WTC11 (cell line): ENCODE data around the gene STAG2. TPM values are rescaled to one million over a fixed set of nuclear protein-coding genes. Genes with fewer than 3 reads are reported as not detected.

Experiments
- ATAC-seq: fragments of 200-7000 bp; cut with Tn5 transposase; 2 replicates; pipeline ENCODE4 v1.10.0; 2021; ENCODE audit warnings: mild to moderate bottlenecking, moderate library complexity
- CTCF ChIA-PET: fragments of 300-600 bp; sonication (Branson Sonifier 250); formaldehyde crosslinking; loops from one replicate; lab custom pipeline; 2021; ENCODE audit warnings: antibody characterized with exemption; lab: Charles Lee
- POLR2A ChIA-PET: fragments of 350-600 bp; sonication (Branson Sonifier 250); formaldehyde crosslinking; loops from one replicate; lab custom pipeline; 2021; ENCODE audit warnings: antibody characterized with exemption; lab: Charles Lee
- DNase-seq: peaks from one replicate; pipeline ENCODE4 v3.0.0; 2021; ENCODE audit warnings: low spot score
- H3K27ac Mint-ChIP-seq: 2 replicates; pipeline ENCODE4 v1.8.0; 2021; ENCODE audit warnings: mixed read lengths
- H3K27me3 Mint-ChIP-seq: 2 replicates; pipeline ENCODE4 v1.8.0; 2021; ENCODE audit warnings: low read depth, mild to moderate bottlenecking, moderate library complexity, mixed read lengths
- H3K36me3 Mint-ChIP-seq: 2 replicates; pipeline ENCODE4 v1.8.0; 2021; ENCODE audit warnings: mixed read lengths
- H3K4me1 Mint-ChIP-seq: 2 replicates; pipeline ENCODE4 v1.8.0; 2022; ENCODE audit warnings: mixed read lengths
- H3K4me3 Mint-ChIP-seq: 2 replicates; pipeline ENCODE4 v1.8.0; 2021; ENCODE audit warnings: mild to moderate bottlenecking, moderate library complexity, mixed read lengths
- H3K9me3 Mint-ChIP-seq: 2 replicates; pipeline ENCODE4 v1.8.0; 2021; ENCODE audit warnings: mixed read lengths
- ARID4B ChIP-seq: sonication (generic); formaldehyde crosslinking; IDR thresholded peaks from 2 replicates; pipeline ENCODE4 v1.8.0; 2023; ENCODE audit warnings: missing genetic modification reagents, mild to moderate bottlenecking, borderline replicate concordance
- CBFB ChIP-seq: sonication (generic); formaldehyde crosslinking; IDR thresholded peaks from 2 replicates; pipeline ENCODE4 v1.8.1; 2022; ENCODE audit warnings: mild to moderate bottlenecking, low read depth, missing genetic modification reagents
- ELF4 ChIP-seq: sonication (generic); formaldehyde crosslinking; IDR thresholded peaks from 2 replicates; pipeline ENCODE4 v1.8.1; 2022; ENCODE audit warnings: low read depth, mild to moderate bottlenecking, moderate library complexity, missing genetic modification reagents
- ESRRA ChIP-seq: sonication (generic); formaldehyde crosslinking; IDR thresholded peaks from 2 replicates; pipeline ENCODE4 v1.8.1; 2022; ENCODE audit warnings: mild to moderate bottlenecking, missing genetic modification reagents, borderline replicate concordance
- GABPB1 ChIP-seq: sonication (generic); formaldehyde crosslinking; IDR thresholded peaks from 2 replicates; pipeline ENCODE4 v1.8.1; 2023; ENCODE audit warnings: mild to moderate bottlenecking, missing genetic modification reagents
- MLX ChIP-seq: sonication (generic); formaldehyde crosslinking; IDR thresholded peaks from 2 replicates; pipeline ENCODE4 v1.8.1; 2023; ENCODE audit warnings: mild to moderate bottlenecking, missing genetic modification reagents, moderate library complexity
- OVOL2 ChIP-seq: fragments of 250-450 bp; sonication (Bioruptor Pico); IDR thresholded peaks from 2 replicates; pipeline ENCODE4 v1.9.0; 2021; ENCODE audit warnings: mild to moderate bottlenecking, borderline replicate concordance
- RORB ChIP-seq: fragments of 250-450 bp; sonication (Bioruptor Pico); IDR thresholded peaks from 2 replicates; pipeline ENCODE4 v1.9.0; 2021; ENCODE audit warnings: mild to moderate bottlenecking
- TCF7 ChIP-seq: sonication (generic); formaldehyde crosslinking; IDR thresholded peaks from 2 replicates; pipeline ENCODE4 v1.8.0; 2022; ENCODE audit warnings: mild to moderate bottlenecking, low read depth, missing genetic modification reagents, moderate library complexity
- TEAD1 ChIP-seq: sonication (generic); formaldehyde crosslinking; IDR thresholded peaks from 2 replicates; pipeline ENCODE4 v1.8.0; 2022; ENCODE audit warnings: mild to moderate bottlenecking, missing genetic modification reagents
- TEAD4 ChIP-seq: sonication (generic); formaldehyde crosslinking; IDR thresholded peaks from 2 replicates; pipeline ENCODE4 v1.8.0; 2022; ENCODE audit warnings: mild to moderate bottlenecking, missing genetic modification reagents
- ZMAT4 ChIP-seq: fragments of 250-450 bp; sonication (Bioruptor Pico); IDR thresholded peaks from 2 replicates; pipeline ENCODE4 v1.9.0; 2021; ENCODE audit warnings: mild to moderate bottlenecking
- ZNF121 ChIP-seq: sonication (generic); formaldehyde crosslinking; IDR thresholded peaks from 2 replicates; pipeline ENCODE4 v1.8.0; 2023; ENCODE audit warnings: missing genetic modification reagents
- ZNF138 ChIP-seq: sonication (generic); formaldehyde crosslinking; conservative IDR thresholded peaks from 2 replicates; pipeline ENCODE4 v1.8.1; 2022; ENCODE audit warnings: mild to moderate bottlenecking, moderate library complexity, missing genetic modification reagents
- ZNF263 ChIP-seq: sonication (generic); formaldehyde crosslinking; IDR thresholded peaks from 2 replicates; pipeline ENCODE4 v1.8.1; 2022; ENCODE audit warnings: low read depth, mild to moderate bottlenecking, moderate library complexity, missing genetic modification reagents
- ZNF532 ChIP-seq: fragments of 250-450 bp; sonication (Bioruptor Pico); IDR thresholded peaks from 2 replicates; pipeline ENCODE4 v1.9.0; 2021; ENCODE audit warnings: mild to moderate bottlenecking, borderline replicate concordance
- ZNF671 ChIP-seq: fragments of 250-450 bp; sonication (Bioruptor Pico); IDR thresholded peaks from 2 replicates; pipeline ENCODE4 v1.8.0; 2021; ENCODE audit warnings: mild to moderate bottlenecking
- total RNA-seq: library from RNA; stranded (reverse); gene quantifications from 3 replicates; pipeline ENCODE4 v1.2.3, GENCODE V29; 2021
- TF ChIP-seq, protein P1 (sequence below): sonication (generic); formaldehyde crosslinking; IDR thresholded peaks from 2 replicates; pipeline ENCODE4 v1.8.0; 2022; ENCODE audit warnings: mild to moderate bottlenecking, missing genetic modification reagents
- TF ChIP-seq, protein P2 (sequence below): sonication (generic); formaldehyde crosslinking; IDR thresholded peaks from 2 replicates; pipeline ENCODE4 v1.8.1; 2022; ENCODE audit warnings: low read depth, missing genetic modification reagents, borderline replicate concordance
- TF ChIP-seq, protein P3 (sequence below): sonication (generic); formaldehyde crosslinking; IDR thresholded peaks from 2 replicates; pipeline ENCODE4 v1.8.0; 2022; ENCODE audit warnings: mild to moderate bottlenecking, missing genetic modification reagents
- TF ChIP-seq, protein P4 (sequence below): sonication (generic); formaldehyde crosslinking; IDR thresholded peaks from 2 replicates; pipeline ENCODE4 v1.8.0; 2023; ENCODE audit warnings: missing genetic modification reagents
- TF ChIP-seq, protein P5 (sequence below): sonication (generic); formaldehyde crosslinking; IDR thresholded peaks from 2 replicates; pipeline ENCODE4 v1.8.1; 2022; ENCODE audit warnings: low read depth, mild to moderate bottlenecking, moderate library complexity, missing genetic modification reagents, borderline replicate concordance

STAG2 gene
- total RNA-seq, 1 experiment from 2014 or later, result 70.5 TPM

- TF ChIP-seq ZMAT4 (no peak), OVOL2 (CRISPR knock-in tag) (no peak), TCF7 (CRISPR knock-in tag) (no peak), ZNF263 (CRISPR knock-in tag) (no peak), ZNF532 (no peak)
- TF ChIP-seq, protein P1, sequence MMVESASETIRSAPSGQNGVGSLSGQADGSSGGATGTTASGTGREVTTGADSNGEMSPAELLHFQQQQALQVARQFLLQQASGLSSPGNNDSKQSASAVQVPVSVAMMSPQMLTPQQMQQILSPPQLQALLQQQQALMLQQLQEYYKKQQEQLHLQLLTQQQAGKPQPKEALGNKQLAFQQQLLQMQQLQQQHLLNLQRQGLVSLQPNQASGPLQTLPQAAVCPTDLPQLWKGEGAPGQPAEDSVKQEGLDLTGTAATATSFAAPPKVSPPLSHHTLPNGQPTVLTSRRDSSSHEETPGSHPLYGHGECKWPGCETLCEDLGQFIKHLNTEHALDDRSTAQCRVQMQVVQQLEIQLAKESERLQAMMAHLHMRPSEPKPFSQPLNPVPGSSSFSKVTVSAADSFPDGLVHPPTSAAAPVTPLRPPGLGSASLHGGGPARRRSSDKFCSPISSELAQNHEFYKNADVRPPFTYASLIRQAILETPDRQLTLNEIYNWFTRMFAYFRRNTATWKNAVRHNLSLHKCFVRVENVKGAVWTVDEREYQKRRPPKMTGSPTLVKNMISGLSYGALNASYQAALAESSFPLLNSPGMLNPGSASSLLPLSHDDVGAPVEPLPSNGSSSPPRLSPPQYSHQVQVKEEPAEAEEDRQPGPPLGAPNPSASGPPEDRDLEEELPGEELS, result no peak
- TF ChIP-seq, protein P2, sequence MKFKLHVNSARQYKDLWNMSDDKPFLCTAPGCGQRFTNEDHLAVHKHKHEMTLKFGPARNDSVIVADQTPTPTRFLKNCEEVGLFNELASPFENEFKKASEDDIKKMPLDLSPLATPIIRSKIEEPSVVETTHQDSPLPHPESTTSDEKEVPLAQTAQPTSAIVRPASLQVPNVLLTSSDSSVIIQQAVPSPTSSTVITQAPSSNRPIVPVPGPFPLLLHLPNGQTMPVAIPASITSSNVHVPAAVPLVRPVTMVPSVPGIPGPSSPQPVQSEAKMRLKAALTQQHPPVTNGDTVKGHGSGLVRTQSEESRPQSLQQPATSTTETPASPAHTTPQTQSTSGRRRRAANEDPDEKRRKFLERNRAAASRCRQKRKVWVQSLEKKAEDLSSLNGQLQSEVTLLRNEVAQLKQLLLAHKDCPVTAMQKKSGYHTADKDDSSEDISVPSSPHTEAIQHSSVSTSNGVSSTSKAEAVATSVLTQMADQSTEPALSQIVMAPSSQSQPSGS (CRISPR knock-in tag), result no peak
Observed at GRCh38 chrX:123973921-123974320, 12.4 kb downstream of the STAG2 start (continued).

DNA sequence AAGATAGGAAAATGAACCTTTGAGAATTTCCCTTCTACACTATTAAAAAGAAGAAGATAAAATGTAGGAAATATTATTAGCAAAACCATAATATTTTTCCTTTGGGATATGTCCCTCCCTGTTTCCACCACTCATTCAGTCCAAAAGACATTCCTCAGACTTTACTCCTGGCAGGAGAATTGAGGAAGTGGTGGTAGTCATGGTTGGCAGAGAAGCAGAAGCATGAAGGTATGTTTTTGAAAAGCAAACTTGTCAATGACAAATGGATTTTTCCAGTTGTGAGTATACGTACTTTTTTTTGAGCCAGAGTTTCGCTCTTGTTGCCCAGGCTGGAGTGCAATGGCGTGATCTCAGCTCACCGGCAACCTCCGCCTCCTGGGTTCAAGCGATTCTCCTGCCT is 13.7 kb downstream of the STAG2 start:
- peaks cover 28% of the 10 kb centered on the region for H3K4me1 Mint-ChIP-seq
- TF ChIP-seq ZNF671 (no peak), TEAD1 (CRISPR knock-in tag) (no peak), ZNF138 (CRISPR knock-in tag) (no peak), ZNF121 (CRISPR knock-in tag) (no peak), MLX (CRISPR knock-in tag) (no peak), CBFB (CRISPR knock-in tag) (no peak), TEAD4 (CRISPR knock-in tag) (no peak), RORB (CRISPR knock-in tag) (no peak), ARID4B (no peak), ELF4 (CRISPR knock-in tag) (no peak), GABPB1 (no peak), ESRRA (no peak)
- TF ChIP-seq, protein P3, sequence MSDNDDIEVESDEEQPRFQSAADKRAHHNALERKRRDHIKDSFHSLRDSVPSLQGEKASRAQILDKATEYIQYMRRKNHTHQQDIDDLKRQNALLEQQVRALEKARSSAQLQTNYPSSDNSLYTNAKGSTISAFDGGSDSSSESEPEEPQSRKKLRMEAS, result no peak
- TF ChIP-seq, protein P4, sequence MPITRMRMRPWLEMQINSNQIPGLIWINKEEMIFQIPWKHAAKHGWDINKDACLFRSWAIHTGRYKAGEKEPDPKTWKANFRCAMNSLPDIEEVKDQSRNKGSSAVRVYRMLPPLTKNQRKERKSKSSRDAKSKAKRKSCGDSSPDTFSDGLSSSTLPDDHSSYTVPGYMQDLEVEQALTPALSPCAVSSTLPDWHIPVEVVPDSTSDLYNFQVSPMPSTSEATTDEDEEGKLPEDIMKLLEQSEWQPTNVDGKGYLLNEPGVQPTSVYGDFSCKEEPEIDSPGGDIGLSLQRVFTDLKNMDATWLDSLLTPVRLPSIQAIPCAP, result no peak
- TF ChIP-seq, protein P5, sequence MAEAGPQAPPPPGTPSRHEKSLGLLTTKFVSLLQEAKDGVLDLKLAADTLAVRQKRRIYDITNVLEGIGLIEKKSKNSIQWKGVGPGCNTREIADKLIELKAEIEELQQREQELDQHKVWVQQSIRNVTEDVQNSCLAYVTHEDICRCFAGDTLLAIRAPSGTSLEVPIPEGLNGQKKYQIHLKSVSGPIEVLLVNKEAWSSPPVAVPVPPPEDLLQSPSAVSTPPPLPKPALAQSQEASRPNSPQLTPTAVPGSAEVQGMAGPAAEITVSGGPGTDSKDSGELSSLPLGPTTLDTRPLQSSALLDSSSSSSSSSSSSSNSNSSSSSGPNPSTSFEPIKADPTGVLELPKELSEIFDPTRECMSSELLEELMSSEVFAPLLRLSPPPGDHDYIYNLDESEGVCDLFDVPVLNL (CRISPR knock-in tag), result no peak

More for the DNA sequence above, 13.7 kb downstream of the STAG2 start:
- CTCF ChIA-PET, result no interaction called here
- POLR2A ChIA-PET, result no interaction called here
- DNase-seq, result no peak
- no peaks in the 10 kb centered on the region for H3K36me3 Mint-ChIP-seq
- no peak overlapping the region for H3K27ac Mint-ChIP-seq
- no peak for ATAC-seq
- no peak overlapping the region for H3K4me3 Mint-ChIP-seq
- H3K9me3 Mint-ChIP-seq, result no peaks in the 10 kb centered on the region
- H3K27me3 Mint-ChIP-seq, result no peaks in the 10 kb centered on the region; the same call in 1 of the 2 replicates
